Neural cell (in vitro differentiated cells): Measurements from ENCODE around the gene HHATL.

Experiments used
- EP300 ChIP-seq: fragments of 450-650 bp; conservative IDR thresholded peaks from 2 replicates; pipeline ENCODE4 v1.6.1; 2014; ENCODE audit warnings: antibody characterized with exemption, mild to moderate bottlenecking, moderate library complexity; ENCODE audit not compliant: poor library complexity, severe bottlenecking
- EZH2 ChIP-seq: fragments of 200-600, 300-800 bp; shearing (Covaris generic), sonication (generic); IDR thresholded peaks from 2 replicates; pipeline ENCODE4 v1.6.1; 2014; ENCODE audit warnings: antibody characterized with exemption, low read length, borderline replicate concordance, mild to moderate bottlenecking; ENCODE audit not compliant: insufficient read depth, poor library complexity, severe bottlenecking
- MXI1 ChIP-seq: fragments of 450-650 bp; conservative IDR thresholded peaks from 2 replicates; pipeline ENCODE4 v1.6.1; 2014; ENCODE audit warnings: antibody characterized with exemption, mild to moderate bottlenecking; ENCODE audit not compliant: poor library complexity, severe bottlenecking
- POLR2AphosphoS5 ChIP-seq: IDR thresholded peaks from 2 replicates; pipeline ENCODE4 v1.6.1; 2012
- RAD21 ChIP-seq: fragments of 450-650 bp; conservative IDR thresholded peaks from 2 replicates; pipeline ENCODE4 v1.6.1; 2014; ENCODE audit warnings: antibody characterized with exemption, mild to moderate bottlenecking, moderate library complexity
- SMC3 ChIP-seq: fragments of 450-650 bp; conservative IDR thresholded peaks from 2 replicates; pipeline ENCODE4 v1.6.1; 2014; ENCODE audit warnings: antibody characterized with exemption, mild to moderate bottlenecking, moderate library complexity; ENCODE audit not compliant: poor library complexity
- TF ChIP-seq, protein P1 (sequence below): fragments of 450-650 bp; IDR thresholded peaks from 2 replicates; pipeline ENCODE4 v1.5.1; 2014; ENCODE audit warnings: antibody characterized with exemption, mild to moderate bottlenecking, moderate library complexity; ENCODE audit not compliant: poor library complexity, severe bottlenecking

DNA sequence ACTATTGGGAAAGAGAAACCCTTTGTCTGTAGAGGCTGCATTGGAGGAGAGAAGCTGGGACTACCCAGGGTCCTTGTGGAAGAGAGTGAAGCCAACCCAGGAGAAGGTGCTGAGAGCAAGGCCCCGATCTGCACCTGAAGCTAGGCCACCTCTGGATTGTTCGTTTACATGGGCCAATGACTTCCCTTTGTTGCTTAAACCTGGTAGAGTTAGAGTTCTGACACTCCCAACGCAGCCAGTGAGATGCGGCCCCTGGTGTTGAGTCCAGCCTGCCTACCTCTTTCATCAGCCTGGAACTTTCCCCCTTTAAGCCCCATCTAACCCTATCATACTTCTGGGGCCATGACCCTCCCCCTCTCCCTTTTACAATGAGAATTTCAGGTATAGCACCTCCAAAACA lies 39.7 kb upstream of the HHATL start:
- TF ChIP-seq, protein P1, sequence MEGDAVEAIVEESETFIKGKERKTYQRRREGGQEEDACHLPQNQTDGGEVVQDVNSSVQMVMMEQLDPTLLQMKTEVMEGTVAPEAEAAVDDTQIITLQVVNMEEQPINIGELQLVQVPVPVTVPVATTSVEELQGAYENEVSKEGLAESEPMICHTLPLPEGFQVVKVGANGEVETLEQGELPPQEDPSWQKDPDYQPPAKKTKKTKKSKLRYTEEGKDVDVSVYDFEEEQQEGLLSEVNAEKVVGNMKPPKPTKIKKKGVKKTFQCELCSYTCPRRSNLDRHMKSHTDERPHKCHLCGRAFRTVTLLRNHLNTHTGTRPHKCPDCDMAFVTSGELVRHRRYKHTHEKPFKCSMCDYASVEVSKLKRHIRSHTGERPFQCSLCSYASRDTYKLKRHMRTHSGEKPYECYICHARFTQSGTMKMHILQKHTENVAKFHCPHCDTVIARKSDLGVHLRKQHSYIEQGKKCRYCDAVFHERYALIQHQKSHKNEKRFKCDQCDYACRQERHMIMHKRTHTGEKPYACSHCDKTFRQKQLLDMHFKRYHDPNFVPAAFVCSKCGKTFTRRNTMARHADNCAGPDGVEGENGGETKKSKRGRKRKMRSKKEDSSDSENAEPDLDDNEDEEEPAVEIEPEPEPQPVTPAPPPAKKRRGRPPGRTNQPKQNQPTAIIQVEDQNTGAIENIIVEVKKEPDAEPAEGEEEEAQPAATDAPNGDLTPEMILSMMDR: no peak
- TF ChIP-seq EP300 (no peak), SMC3 (no peak), RAD21 (no peak), POLR2AphosphoS5 (no peak), EZH2 (no peak), MXI1 (no peak)
